GM18907 (cell line): Measurements from ENCODE around the gene SPATA12.

Experiments
- ATAC-seq: cut with Tn5 transposase; IDR thresholded peaks from one replicate; pipeline ENCODE4 v1.9.1; 2021; ENCODE audit warnings: mild to moderate bottlenecking, moderate library complexity; ENCODE audit not compliant: unreplicated experiment

Gene SPATA12

GRCh38 chr3:57060089-57060821 is at the start of gene SPATA12:
Gene SPATA12 (plus strand): TSS chr3:57060664. CDS start chr3:57073695, 13,031 bp downstream.
- ATAC-seq = no peak

DNA sequence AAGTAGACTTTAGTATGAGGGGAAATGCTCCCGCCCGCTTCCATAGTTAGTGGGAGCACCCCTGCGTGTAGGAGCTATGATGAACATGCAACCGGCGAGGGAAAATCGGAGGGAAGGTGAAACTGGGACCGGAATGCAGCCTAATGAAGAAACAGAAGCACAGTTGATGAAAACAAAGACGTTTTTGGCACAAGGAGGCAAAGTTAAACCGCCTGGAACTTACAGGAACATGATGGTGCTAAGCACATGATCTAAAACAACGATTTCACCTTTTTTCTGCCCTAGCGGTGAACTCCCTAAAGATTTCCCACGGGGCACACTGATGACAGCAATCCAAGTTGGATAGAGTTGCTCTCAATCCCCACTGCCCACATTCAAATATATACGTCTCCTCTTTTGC is 49.4 kb upstream of the SPATA12 start:
- ATAC-seq = no peak

GRCh38 chr3:57012847-57013246 is 47.6 kb upstream of the SPATA12 start:
- ATAC-seq = no peak

- no peak for ATAC-seq
Measured at GRCh38 chr3:57015350-57015729, 45.1 kb upstream of the SPATA12 start.

DNA sequence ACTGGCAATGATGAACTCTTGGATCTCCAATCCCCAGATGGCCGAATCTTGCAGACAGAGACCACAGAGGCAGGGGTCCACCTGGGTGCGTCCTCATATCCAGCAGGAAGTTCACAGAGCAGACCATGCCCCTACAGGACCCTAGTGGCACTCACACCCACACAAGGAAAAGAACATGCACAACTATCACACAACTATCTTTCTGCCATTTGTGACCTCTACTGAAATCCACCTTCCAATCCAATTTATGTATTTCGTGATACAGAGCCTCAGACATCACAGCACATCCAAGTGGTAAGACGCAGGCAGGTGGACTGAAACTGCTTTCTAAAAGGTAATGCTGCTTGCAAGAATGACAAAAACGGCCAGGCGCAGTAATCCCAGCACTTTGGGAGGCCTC is 44.6 kb upstream of the SPATA12 start:
- ATAC-seq = no peak

GRCh38 chr3:57017459-57017845 is 43.0 kb upstream of the SPATA12 start:
- ATAC-seq = no peak

GRCh38 chr3:57018246-57018645 is 42.2 kb upstream of the SPATA12 start:
- no peak for ATAC-seq

DNA sequence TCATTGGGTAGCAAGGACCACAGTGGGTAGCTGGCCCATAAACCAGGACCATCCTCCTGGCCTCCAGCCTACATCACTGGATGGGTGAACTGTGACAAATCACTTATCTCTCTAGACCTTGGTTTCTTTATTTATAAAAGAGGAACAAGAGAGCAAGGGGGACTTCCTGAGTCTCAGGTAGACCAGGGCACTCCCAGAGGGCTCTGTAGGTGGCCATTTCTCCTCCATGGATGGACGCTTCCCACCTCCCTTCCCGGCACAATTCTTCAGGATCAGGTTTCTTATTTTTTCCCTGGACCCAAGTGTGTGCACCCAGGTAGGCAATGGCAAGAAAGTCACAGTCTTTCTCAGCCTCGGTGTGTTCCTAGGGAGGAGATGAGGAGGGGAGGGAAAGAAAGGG is 41.4 kb upstream of the SPATA12 start:
- ATAC-seq = no peak

DNA sequence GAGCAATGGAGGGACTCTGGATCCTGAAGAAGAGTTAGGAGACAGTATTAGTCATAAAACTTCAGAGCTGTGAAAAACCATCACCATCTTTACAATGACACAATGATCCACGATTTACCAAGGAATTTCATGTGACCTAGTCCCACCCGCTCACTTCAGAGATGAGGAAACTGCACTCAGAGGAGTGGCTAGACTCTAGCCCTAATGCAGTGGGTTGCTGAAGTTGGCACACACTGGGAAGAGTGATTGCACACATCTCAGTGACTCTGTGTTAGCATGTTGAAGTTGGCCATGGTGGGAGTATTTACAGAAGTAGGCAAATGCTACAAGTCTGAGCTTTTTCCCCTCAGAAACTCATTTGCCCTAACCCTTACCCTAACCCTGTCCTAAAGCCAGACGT is 35.2 kb upstream of the SPATA12 start:
- no peak for ATAC-seq

DNA sequence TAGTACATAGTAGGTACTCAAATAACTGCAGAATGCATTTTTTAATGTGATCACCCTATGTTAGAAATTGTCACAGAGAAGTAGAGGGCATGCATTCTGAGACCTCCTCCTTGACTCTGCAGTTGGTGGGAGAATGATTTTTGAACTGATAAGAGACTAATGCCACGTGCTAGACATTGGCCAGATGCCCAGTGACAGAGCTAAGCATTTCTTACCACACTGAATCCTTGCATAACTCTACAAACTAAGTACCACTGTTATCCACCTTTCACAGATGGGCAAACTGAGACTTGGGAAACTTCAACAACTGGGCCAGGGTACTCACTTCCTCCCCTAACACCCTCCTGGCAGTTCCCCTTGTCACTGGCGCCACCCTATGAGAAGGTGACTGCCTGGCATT is 33.5 kb upstream of the SPATA12 start:
- ATAC-seq = no peak

- ATAC-seq = no peak
Measured at GRCh38 chr3:57029383-57029782, 31.1 kb upstream of the SPATA12 start.

- no peak for ATAC-seq
Measured at GRCh38 chr3:57029924-57030323, 30.5 kb upstream of the SPATA12 start.

DNA sequence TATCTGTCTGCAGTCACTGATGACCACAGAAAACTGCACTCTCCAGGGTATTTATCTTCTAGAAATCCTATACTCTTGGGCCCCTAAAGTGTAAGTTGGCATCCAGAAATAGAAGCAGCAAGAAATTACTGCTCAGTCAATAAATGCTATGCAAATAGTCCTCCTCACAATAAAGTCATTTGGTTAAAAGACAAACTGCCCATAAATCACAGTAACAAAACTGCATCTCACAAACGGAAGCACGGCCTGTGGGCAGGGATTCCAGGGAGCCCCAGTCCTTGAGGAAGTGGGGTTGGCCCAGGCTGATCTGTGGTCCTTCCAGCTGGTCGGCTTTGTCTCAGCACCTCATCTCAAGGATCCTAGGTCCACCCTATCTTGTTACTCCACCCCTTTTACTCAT is 29.7 kb upstream of the SPATA12 start:
- no peak for ATAC-seq

DNA sequence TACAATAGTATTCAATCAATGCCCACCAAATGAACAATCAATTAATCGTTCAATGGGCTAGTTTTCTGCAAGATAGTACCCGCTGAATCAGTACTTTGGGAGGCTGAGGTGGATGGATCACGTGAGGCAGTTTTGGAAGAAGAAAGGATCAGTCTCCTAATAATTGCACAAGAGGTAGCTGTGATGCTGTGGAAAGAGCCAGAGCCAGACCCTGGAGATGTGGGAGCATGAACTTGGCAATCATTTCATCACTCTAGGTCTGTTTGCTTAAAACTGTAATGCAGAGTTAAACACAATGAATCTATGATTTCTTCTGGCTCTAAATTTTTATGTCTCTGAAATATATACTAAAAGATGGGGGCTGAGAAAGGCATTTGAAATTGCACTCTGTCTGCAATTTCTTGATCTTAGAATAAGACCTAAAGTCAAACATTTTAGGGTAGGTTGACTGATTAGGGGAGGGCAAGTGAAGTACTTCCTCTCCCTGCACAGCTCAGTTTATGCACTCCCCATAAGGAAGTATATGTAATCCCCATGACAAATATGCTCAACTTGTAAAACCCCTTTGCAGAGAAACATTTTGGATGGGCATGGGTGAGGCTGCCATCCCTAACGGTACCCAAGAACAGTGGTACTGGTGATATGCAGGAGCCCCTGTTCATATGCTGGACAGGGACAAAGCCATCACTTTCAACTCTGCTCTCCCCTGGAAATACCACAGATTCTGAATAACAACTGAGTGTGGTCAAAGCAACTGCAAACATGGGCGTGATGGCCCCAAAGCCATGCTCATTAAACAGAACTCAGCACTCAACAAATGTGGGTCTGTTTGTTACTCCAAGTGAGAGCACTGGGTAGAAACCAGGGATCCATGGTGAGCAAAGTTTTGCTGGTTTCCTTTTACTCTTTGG is 28.6 kb upstream of the SPATA12 start:
- no peak for ATAC-seq

DNA sequence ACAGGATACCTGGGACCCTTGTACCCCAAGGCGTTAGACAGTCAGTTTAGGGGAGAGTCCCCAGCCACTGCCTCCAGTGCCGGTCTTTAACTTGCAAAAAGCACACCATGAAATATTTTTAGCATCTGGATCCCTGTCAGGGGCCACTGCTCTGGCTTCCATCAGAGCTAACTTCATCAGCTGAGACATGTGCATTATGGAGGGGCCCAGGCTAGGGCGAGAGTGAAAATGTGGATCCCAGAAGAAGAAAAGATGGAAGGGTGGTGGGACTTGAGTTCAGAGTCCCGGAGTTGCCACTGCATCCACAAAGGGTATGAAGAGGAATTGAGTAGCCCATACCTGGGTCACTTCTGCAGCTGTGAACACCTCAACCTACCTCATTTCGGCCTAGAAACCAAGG is 23.5 kb upstream of the SPATA12 start:
- ATAC-seq = no peak

GRCh38 chr3:57038466-57039164 is 21.8 kb upstream of the SPATA12 start:
- no peak for ATAC-seq

GRCh38 chr3:57041674-57042073 is 18.8 kb upstream of the SPATA12 start:
- no peak for ATAC-seq

DNA sequence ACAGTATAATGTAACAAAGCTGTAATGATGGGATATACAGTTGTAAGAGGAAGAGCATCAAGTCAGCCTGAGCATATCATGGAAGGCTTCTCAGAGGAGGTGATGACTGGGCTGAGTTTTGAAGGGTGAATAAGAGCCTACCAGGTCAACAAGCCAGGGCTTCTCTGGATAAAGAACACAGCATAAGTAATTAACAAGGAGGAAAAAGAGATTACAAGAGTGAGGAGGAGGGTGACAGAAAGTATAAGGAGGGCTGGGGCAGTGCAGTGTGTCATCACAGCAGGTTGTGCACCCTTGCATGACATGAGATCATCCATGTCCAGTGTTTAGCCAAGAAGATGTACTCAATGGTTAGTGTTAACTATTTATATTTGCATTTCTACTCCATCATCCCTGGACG is 16.9 kb upstream of the SPATA12 start:
- no peak for ATAC-seq

- no peak for ATAC-seq
Measured at GRCh38 chr3:57046101-57046765, 14.2 kb upstream of the SPATA12 start.

- no peak for ATAC-seq
Measured at GRCh38 chr3:57048052-57048671, 12.3 kb upstream of the SPATA12 start.

- ATAC-seq = no peak
Measured at GRCh38 chr3:57048728-57049127, 11.7 kb upstream of the SPATA12 start.
